Activated CD4-positive, alpha-beta T cell treated with anti-CD3 and anti-CD28 coated beads, Interleukin-2, amount 50 U/mL, for 1 hour (primary cell): Measurements from ENCODE around the gene UNC79.

Experiments
- DNase-seq: peaks from one replicate; pipeline ENCODE4 v3.0.0-alpha.2; 2020

Gene UNC79

GRCh38 chr14:93733231-93733630 lies 302.5 kb downstream of the UNC79 start:
- DNase-seq, result no peak

- no peak for DNase-seq
These were observed 302.9 kb downstream of the UNC79 start for GRCh38 chr14:93733631-93734030.

GRCh38 chr14:93734086-93734822 lies 303.5 kb downstream of the UNC79 start:
- no peak for DNase-seq

- DNase-seq, result no peak
These were observed 304.5 kb downstream of the UNC79 start for GRCh38 chr14:93735206-93735605.

- DNase-seq, result no peak
These were observed 305.8 kb downstream of the UNC79 start for GRCh38 chr14:93736378-93737014.

- DNase-seq, result no peak
These were observed 306.9 kb downstream of the UNC79 start for GRCh38 chr14:93737634-93738033.

GRCh38 chr14:93741556-93742230 lies 311.0 kb downstream of the UNC79 start:
- no peak for DNase-seq

GRCh38 chr14:93742761-93743160 lies 312.0 kb downstream of the UNC79 start:
- DNase-seq, result no peak

- DNase-seq, result no peak
These were observed 312.7 kb downstream of the UNC79 start for GRCh38 chr14:93743270-93744060.

GRCh38 chr14:93744176-93744575 lies 313.4 kb downstream of the UNC79 start:
- DNase-seq, result no peak

GRCh38 chr14:93744876-93745275 lies 314.1 kb downstream of the UNC79 start:
- no peak for DNase-seq

- DNase-seq, result no peak
These were observed 315.0 kb downstream of the UNC79 start for GRCh38 chr14:93745603-93746273.

GRCh38 chr14:93747102-93747501 lies 316.4 kb downstream of the UNC79 start:
- DNase-seq, result no peak

GRCh38 chr14:93747560-93747959 lies 316.8 kb downstream of the UNC79 start:
- DNase-seq, result no peak

GRCh38 chr14:93748208-93749075 lies 317.7 kb downstream of the UNC79 start:
- no peak for DNase-seq

GRCh38 chr14:93749076-93749420 lies 318.3 kb downstream of the UNC79 start:
- DNase-seq, result no peak

- no peak for DNase-seq
These were observed 321.4 kb downstream of the UNC79 start for GRCh38 chr14:93751946-93752655.

GRCh38 chr14:93752980-93753561 lies 322.3 kb downstream of the UNC79 start:
- DNase-seq, result no peak

- DNase-seq, result no peak
These were observed 322.9 kb downstream of the UNC79 start for GRCh38 chr14:93753647-93754046.

- no peak for DNase-seq
These were observed 326.5 kb downstream of the UNC79 start for GRCh38 chr14:93757206-93757605.
